Endodermal cell (in vitro differentiated cells): ENCODE results near the gene THSD7A. TPM values are rescaled to one million over a fixed set of nuclear protein-coding genes. Genes with fewer than 3 reads are reported as not detected.
A peak's percentile ranks its signal among the peaks of the same experiment; 100 is the strongest.

Experiments used
- DNase-seq: peaks from one replicate; pipeline ENCODE4 v3.0.0-alpha.2; 2017
- H3K27ac ChIP-seq: 2 replicates; pipeline ENCODE4 v1.5.1; 2013; ENCODE audit warnings: mild to moderate bottlenecking, low read depth, low read length, moderate library complexity
- H3K27me3 ChIP-seq: 2 replicates; pipeline ENCODE4 v1.6.1; 2013; ENCODE audit warnings: mild to moderate bottlenecking, low read length, moderate library complexity; ENCODE audit not compliant: insufficient read depth, control insufficient read depth, poor library complexity, severe bottlenecking
- H3K36me3 ChIP-seq: 2 replicates; pipeline ENCODE4 v1.7.0; 2013; ENCODE audit warnings: mild to moderate bottlenecking, low read length, moderate library complexity; ENCODE audit not compliant: control insufficient read depth, insufficient read depth
- H3K4me1 ChIP-seq: one replicate; pipeline ENCODE4 v1.7.0; 2013; ENCODE audit warnings: low read length; ENCODE audit not compliant: control insufficient read depth, insufficient read depth
- H3K4me3 ChIP-seq: 2 replicates; pipeline ENCODE4 v1.5.1; 2013; ENCODE audit warnings: mild to moderate bottlenecking, low read length, moderate library complexity
- H3K9ac ChIP-seq: 2 replicates; pipeline ENCODE4 v1.6.1; 2013; ENCODE audit warnings: mild to moderate bottlenecking, low read length, moderate library complexity; ENCODE audit not compliant: poor library complexity, severe bottlenecking; ENCODE audit errors: extremely low read depth
- H3K9me3 ChIP-seq: 2 replicates; pipeline ENCODE4 v1.6.1; 2013; ENCODE audit warnings: mild to moderate bottlenecking, low read length, moderate library complexity; ENCODE audit not compliant: control insufficient read depth
- H3K27ac Mint-ChIP-seq: 2 replicates; pipeline ENCODE4 v1.8.0; 2020; ENCODE audit warnings: mixed read lengths
- H3K27me3 Mint-ChIP-seq: 2 replicates; pipeline ENCODE4 v1.8.0; 2021; ENCODE audit warnings: mild to moderate bottlenecking, mixed read lengths; ENCODE audit not compliant: insufficient read depth
- H3K36me3 Mint-ChIP-seq: 2 replicates; pipeline ENCODE4 v1.8.0; 2020; ENCODE audit warnings: low read depth, mixed read lengths
- H3K4me1 Mint-ChIP-seq: 2 replicates; pipeline ENCODE4 v1.8.0; 2020; ENCODE audit warnings: mixed read lengths
- H3K4me3 Mint-ChIP-seq: 2 replicates; pipeline ENCODE4 v1.8.0; 2020; ENCODE audit warnings: mild to moderate bottlenecking, moderate library complexity, mixed read lengths
- H3K9me3 Mint-ChIP-seq: 2 replicates; pipeline ENCODE4 v1.8.0; 2020; ENCODE audit warnings: mild to moderate bottlenecking, mixed read lengths
- WGBS, 2 experiments: methylation state at CpG; one replicate each; pipeline versions ENCODE4 v1.1.5 to v1.1.7; 2013; ENCODE audit warnings: missing lambda C conversion rate in 2 of 2, mixed read lengths in 1 of 2; ENCODE audit not compliant: insufficient coverage in 1 of 2, insufficient read length in 1 of 2; 5-methylcytosine and 5-hydroxymethylcytosine counted together
- total RNA-seq, 2 donors: library from RNA; stranded (reverse); fragmentation: NEBNext Ultra II Directional in 1 of 2; extraction: Animal tissue kit (Norgen Biotek cat#: 25700) in 1 of 2; gene quantifications; 2 replicates in 1 of 2; 3 replicates in 1 of 2; pipeline ENCODE4 v1.2.1, GENCODE V29; 2021
- TF ChIP-seq, protein P1 (sequence below): fragments of 200-600 bp; sonication (generic); conservative IDR thresholded peaks from 2 replicates; pipeline ENCODE4 v1.5.0; 2021; ENCODE audit warnings: antibody characterized with exemption, mild to moderate bottlenecking

Gene THSD7A
- total RNA-seq, 2 donors from 2014 or later: 0.73 to 1.3 TPM

DNA sequence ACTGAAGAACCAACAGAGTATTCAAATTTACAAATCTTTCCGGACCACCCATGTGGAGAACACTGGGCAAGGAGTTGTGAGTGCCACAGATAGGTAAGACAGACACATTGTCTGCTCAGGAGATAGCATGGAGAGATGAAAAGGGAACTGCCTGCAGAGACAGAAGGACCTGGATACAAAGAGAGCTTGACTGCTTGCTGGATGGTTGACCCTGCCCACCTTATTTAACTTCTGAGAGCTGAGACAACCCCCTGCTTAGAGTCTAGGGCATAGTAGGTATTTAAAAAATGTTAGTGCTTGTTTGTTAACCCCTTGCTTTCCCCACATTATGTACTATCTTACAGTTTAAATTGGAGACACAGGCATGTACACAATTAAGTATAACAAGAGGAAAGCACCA lies 314.1 kb downstream of the THSD7A start:
- H3K9me3 ChIP-seq: no peaks in the 10 kb centered on the region
- H3K4me1 Mint-ChIP-seq: peaks cover 19% of the 10 kb centered on the region
- H3K36me3 Mint-ChIP-seq: no peaks in the 10 kb centered on the region
- H3K4me1 ChIP-seq: no peaks in the 10 kb centered on the region
- H3K36me3 ChIP-seq: no peaks in the 10 kb centered on the region
- TF ChIP-seq, protein P1, sequence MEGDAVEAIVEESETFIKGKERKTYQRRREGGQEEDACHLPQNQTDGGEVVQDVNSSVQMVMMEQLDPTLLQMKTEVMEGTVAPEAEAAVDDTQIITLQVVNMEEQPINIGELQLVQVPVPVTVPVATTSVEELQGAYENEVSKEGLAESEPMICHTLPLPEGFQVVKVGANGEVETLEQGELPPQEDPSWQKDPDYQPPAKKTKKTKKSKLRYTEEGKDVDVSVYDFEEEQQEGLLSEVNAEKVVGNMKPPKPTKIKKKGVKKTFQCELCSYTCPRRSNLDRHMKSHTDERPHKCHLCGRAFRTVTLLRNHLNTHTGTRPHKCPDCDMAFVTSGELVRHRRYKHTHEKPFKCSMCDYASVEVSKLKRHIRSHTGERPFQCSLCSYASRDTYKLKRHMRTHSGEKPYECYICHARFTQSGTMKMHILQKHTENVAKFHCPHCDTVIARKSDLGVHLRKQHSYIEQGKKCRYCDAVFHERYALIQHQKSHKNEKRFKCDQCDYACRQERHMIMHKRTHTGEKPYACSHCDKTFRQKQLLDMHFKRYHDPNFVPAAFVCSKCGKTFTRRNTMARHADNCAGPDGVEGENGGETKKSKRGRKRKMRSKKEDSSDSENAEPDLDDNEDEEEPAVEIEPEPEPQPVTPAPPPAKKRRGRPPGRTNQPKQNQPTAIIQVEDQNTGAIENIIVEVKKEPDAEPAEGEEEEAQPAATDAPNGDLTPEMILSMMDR: no peak
- WGBS, 2 experiments: 32% methylated on average over 1 of the region's 1 CpG; no CpG with 5 or more reads in 1 of the 2 experiments
- H3K27ac Mint-ChIP-seq: no peak overlapping the region
- H3K27ac ChIP-seq: no peak overlapping the region
- no peaks in the 10 kb centered on the region for H3K27me3 Mint-ChIP-seq
- no peak overlapping the region for H3K4me3 ChIP-seq
- DNase-seq: peak; percentile 61
- H3K9me3 Mint-ChIP-seq: no peaks in the 10 kb centered on the region
- H3K27me3 ChIP-seq: no peaks in the 10 kb centered on the region
- no peak overlapping the region for H3K4me3 Mint-ChIP-seq
- H3K9ac ChIP-seq: no peak overlapping the region

DNA sequence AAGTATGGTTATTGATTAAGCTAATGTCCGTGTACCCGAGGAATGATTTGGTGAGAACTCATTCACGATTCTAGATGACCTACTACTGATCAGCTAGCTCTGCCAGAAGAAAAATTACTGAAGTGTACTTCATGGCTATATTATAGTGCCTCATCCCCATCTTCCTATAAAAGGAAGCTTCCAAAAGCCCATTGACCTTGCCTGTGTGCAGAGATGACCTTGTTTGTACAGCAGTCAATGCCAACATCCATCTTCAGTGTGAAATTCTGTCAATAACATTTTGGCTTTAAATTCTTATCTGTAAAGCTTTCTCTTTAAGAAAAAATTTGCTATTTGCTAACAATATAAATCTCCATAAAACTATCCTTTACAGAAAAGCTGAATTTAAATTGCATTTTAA lies 315.7 kb downstream of the THSD7A start:
- Histone ChIP-seq H3K27me3 (no peaks in the 10 kb centered on the region), H3K4me1 (no peaks in the 10 kb centered on the region), H3K9ac (no peak overlapping the region), H3K27ac (no peak overlapping the region), H3K4me3 (no peak overlapping the region), H3K36me3 (no peaks in the 10 kb centered on the region), H3K9me3 (no peaks in the 10 kb centered on the region)
- no peak overlapping the region for H3K27ac Mint-ChIP-seq
- no peak for DNase-seq
- WGBS, 2 experiments: 95 to 100% methylated on average over 1 to 3 of the region's 3 CpGs
- H3K36me3 Mint-ChIP-seq: no peaks in the 10 kb centered on the region
- TF ChIP-seq, protein P1: no peak
- H3K4me1 Mint-ChIP-seq: peaks cover 17% of the 10 kb centered on the region
- H3K9me3 Mint-ChIP-seq: peaks cover 8% of the 10 kb centered on the region
- no peak overlapping the region for H3K4me3 Mint-ChIP-seq
- no peaks in the 10 kb centered on the region for H3K27me3 Mint-ChIP-seq

DNA sequence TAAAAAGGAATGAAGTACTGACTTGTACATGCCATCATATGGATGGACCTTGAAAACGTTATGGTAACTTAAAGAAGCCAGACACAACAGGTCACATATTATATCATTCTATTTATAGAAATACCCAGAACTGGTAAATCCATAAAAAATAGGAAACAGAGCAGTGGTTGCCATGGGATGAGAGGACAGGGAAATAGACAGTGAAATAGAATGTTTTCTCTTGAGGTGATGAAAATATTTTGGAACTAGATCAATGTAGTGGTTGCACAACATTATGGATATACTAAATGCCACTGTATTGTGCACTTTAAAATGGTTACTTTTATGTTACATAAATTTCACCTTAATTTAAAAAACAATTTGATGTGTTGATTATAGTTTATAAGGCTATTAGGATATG lies 318.5 kb downstream of the THSD7A start:
- Mint-ChIP-seq H3K9me3 (peaks cover 18% of the 10 kb centered on the region), H3K27me3 (no peaks in the 10 kb centered on the region), H3K27ac (no peak overlapping the region), H3K36me3 (no peaks in the 10 kb centered on the region), H3K4me3 (no peak overlapping the region), H3K4me1 (peaks cover 12% of the 10 kb centered on the region)
- no peak for DNase-seq
- no peaks in the 10 kb centered on the region for H3K4me1 ChIP-seq
- no peak overlapping the region for H3K4me3 ChIP-seq
- no peak overlapping the region for H3K27ac ChIP-seq
- H3K9ac ChIP-seq: no peak overlapping the region
- no peaks in the 10 kb centered on the region for H3K36me3 ChIP-seq
- H3K9me3 ChIP-seq: no peaks in the 10 kb centered on the region
- WGBS, 2 experiments: 100% methylated on average over 1 of the region's 1 CpG; no CpG with 5 or more reads in 1 of the 2 experiments
- TF ChIP-seq, protein P1: no peak
- no peaks in the 10 kb centered on the region for H3K27me3 ChIP-seq
